GM23338 (cell line): Measurements from ENCODE around the gene RAI14. TPM values are rescaled to one million over a fixed set of nuclear protein-coding genes. Genes with fewer than 3 reads are reported as not detected.

ENCODE experiments used
- ATAC-seq: fragments of 200-7000 bp; cut with Tn5 transposase; 3 replicates; pipeline ENCODE4 v1.9.1; 2020
- DNase-seq: peaks from one replicate; pipeline ENCODE4 v3.0.0-alpha.2; 2015; ENCODE audit warnings: low spot score
- H2AFZ ChIP-seq: fragments of 200-600 bp; sonication (generic); 2 replicates; pipeline ENCODE4 v1.8.0; 2016; ENCODE audit warnings: antibody characterized with exemption, mild to moderate bottlenecking, moderate library complexity
- H3F3A ChIP-seq: fragments of 200-600 bp; sonication (generic); replicated peaks from 2 replicates; pipeline ENCODE4 v1.8.0; 2017; ENCODE audit warnings: antibody characterized with exemption, mixed run types, low read depth
- H3K27ac ChIP-seq: fragments of 200-600 bp; sonication (generic); 2 replicates; pipeline ENCODE4 v1.6.1; 2016; ENCODE audit warnings: low read depth
- H3K27me3 ChIP-seq: fragments of 200-600 bp; sonication (generic); 2 replicates; pipeline ENCODE4 v1.8.0; 2016; ENCODE audit warnings: mild to moderate bottlenecking, mixed run types, moderate library complexity; ENCODE audit not compliant: insufficient read depth
- H3K36me3 ChIP-seq: fragments of 200-600 bp; sonication (generic); 2 replicates; pipeline ENCODE4 v1.8.0; 2016; ENCODE audit warnings: mild to moderate bottlenecking; ENCODE audit not compliant: insufficient read depth
- H3K4me1 ChIP-seq: fragments of 200-600 bp; sonication (generic); 2 replicates; pipeline ENCODE4 v1.8.0; 2016; ENCODE audit warnings: mild to moderate bottlenecking, moderate library complexity; ENCODE audit not compliant: insufficient read depth
- H3K4me2 ChIP-seq: fragments of 200-600 bp; sonication (generic); 2 replicates; pipeline ENCODE4 v1.7.1; 2017; ENCODE audit warnings: mixed run types
- H3K4me3 ChIP-seq: fragments of 200-600 bp; sonication (generic); 2 replicates; pipeline ENCODE4 v1.6.1; 2016; ENCODE audit warnings: mixed run types
- H3K79me2 ChIP-seq: fragments of 200-600 bp; sonication (generic); replicated peaks from 2 replicates; pipeline ENCODE4 v1.8.0; 2017; ENCODE audit warnings: mild to moderate bottlenecking; ENCODE audit not compliant: insufficient read depth
- H3K9me2 ChIP-seq: fragments of 200-600 bp; sonication (generic); 2 replicates; pipeline ENCODE4 v1.8.0; 2017; ENCODE audit not compliant: insufficient read depth
- H4K20me1 ChIP-seq: fragments of 200-600 bp; sonication (generic); replicated peaks from 2 replicates; pipeline ENCODE4 v1.8.0; 2017; ENCODE audit warnings: mild to moderate bottlenecking; ENCODE audit not compliant: insufficient read depth
- H3K27ac Mint-ChIP-seq: 2 replicates; pipeline ENCODE4 v1.8.0; 2020; ENCODE audit warnings: inconsistent platforms, mild to moderate bottlenecking, moderate library complexity, mixed read lengths
- H3K27me3 Mint-ChIP-seq: 3 replicates; pipeline ENCODE4 v1.8.0; 2022; ENCODE audit warnings: low read depth, mild to moderate bottlenecking, moderate library complexity, mixed read lengths, inconsistent platforms; ENCODE audit not compliant: insufficient read depth, poor library complexity
- H3K36me3 Mint-ChIP-seq: 3 replicates; pipeline ENCODE4 v1.8.0; 2021; ENCODE audit warnings: low read depth, mild to moderate bottlenecking, inconsistent platforms, moderate library complexity, mixed read lengths
- H3K4me1 Mint-ChIP-seq: 3 replicates; pipeline ENCODE4 v1.8.0; 2020; ENCODE audit warnings: mild to moderate bottlenecking, inconsistent platforms, mixed read lengths
- H3K4me3 Mint-ChIP-seq: 3 replicates; pipeline ENCODE4 v1.8.0; 2021; ENCODE audit warnings: moderate library complexity, mild to moderate bottlenecking, inconsistent platforms, mixed read lengths
- H3K9me3 Mint-ChIP-seq: 3 replicates; pipeline ENCODE4 v1.8.0; 2020; ENCODE audit warnings: moderate library complexity, mild to moderate bottlenecking, inconsistent platforms, mixed read lengths
- CREB1 ChIP-seq: fragments of 250-450 bp; sonication (Bioruptor Pico); IDR thresholded peaks from 2 replicates; pipeline ENCODE4 v1.5.0; 2020; ENCODE audit warnings: low read depth, mild to moderate bottlenecking, moderate library complexity
- CTCF ChIP-seq, 2 experiments: fragments of 200-600 bp in 1 of 2; sonication (generic) in 1 of 2; conservative IDR thresholded peaks; 2 replicates each; pipeline versions ENCODE4 v1.5.1 to v1.6.1; 2016 to 2017; ENCODE audit warnings: antibody characterized with exemption in 2 of 2, low read depth in 2 of 2, mild to moderate bottlenecking in 2 of 2, moderate library complexity in 1 of 2
- ETS1 ChIP-seq: IDR thresholded peaks from 2 replicates; pipeline ENCODE4 v1.6.1; 2016; ENCODE audit warnings: antibody characterized with exemption
- EZH2 ChIP-seq: fragments of 200-600 bp; sonication (generic); IDR thresholded peaks from one replicate; pipeline ENCODE4 v1.8.0; 2017; ENCODE audit warnings: antibody characterized with exemption, mild to moderate bottlenecking, low read depth; ENCODE audit not compliant: unreplicated experiment
- EZH2phosphoT487 ChIP-seq: fragments of 200-600 bp; sonication (generic); IDR thresholded peaks from one replicate; pipeline ENCODE4 v1.8.1; 2018; ENCODE audit warnings: antibody characterized with exemption; ENCODE audit not compliant: unreplicated experiment
- JUNB ChIP-seq: IDR thresholded peaks from one replicate; pipeline ENCODE4 v1.6.1; 2016; ENCODE audit warnings: antibody characterized with exemption; ENCODE audit not compliant: unreplicated experiment
- NANOG ChIP-seq: IDR thresholded peaks from 2 replicates; pipeline ENCODE4 v1.6.1; 2016; ENCODE audit warnings: antibody characterized with exemption, borderline replicate concordance
- POLR2AphosphoS5 ChIP-seq: IDR thresholded peaks from 2 replicates; pipeline ENCODE4 v1.6.1; 2016; ENCODE audit warnings: antibody characterized with exemption, low read depth
- REST ChIP-seq: IDR thresholded peaks from one replicate; pipeline ENCODE4 v1.6.1; 2018; ENCODE audit warnings: antibody characterized with exemption; ENCODE audit not compliant: unreplicated experiment
- STAT1 ChIP-seq: IDR thresholded peaks from one replicate; pipeline ENCODE4 v1.6.1; 2016; ENCODE audit warnings: antibody characterized with exemption; ENCODE audit not compliant: unreplicated experiment
- ZNF114 ChIP-seq: fragments of 250-450 bp; sonication (Bioruptor Pico); IDR thresholded peaks from 2 replicates; pipeline ENCODE4 v1.5.0; 2020; ENCODE audit warnings: mild to moderate bottlenecking, moderate library complexity
- ZNF331 ChIP-seq: fragments of 250-450 bp; sonication (Bioruptor Pico); IDR thresholded peaks from 2 replicates; pipeline ENCODE4 v1.5.0; 2020; ENCODE audit warnings: low read depth, mild to moderate bottlenecking, moderate library complexity
- ZNF462 ChIP-seq: fragments of 250-450 bp; sonication (Bioruptor Pico); IDR thresholded peaks from 2 replicates; pipeline ENCODE4 v1.5.0; 2020; ENCODE audit warnings: mild to moderate bottlenecking, moderate library complexity
- polyA plus RNA-seq: library from polyadenylated mRNA; unstranded; fragments of >200 nt; fragmentation: Nextera tagmentation; extraction: Ambion mirVana; gene quantifications from 2 replicates; pipeline ENCODE4 v1.2.1, GENCODE V29; 2016
- total RNA-seq: library from RNA; depleted of rRNA; stranded (reverse); fragments of >200 nt; shearing (Covaris generic); gene quantifications from 2 replicates; pipeline ENCODE4 v1.2.3, GENCODE V29; 2014

The RAI14 gene
- total and polyA plus RNA-seq, 2 experiments from 2014 or later: 58.8 to 95.8 TPM

DNA sequence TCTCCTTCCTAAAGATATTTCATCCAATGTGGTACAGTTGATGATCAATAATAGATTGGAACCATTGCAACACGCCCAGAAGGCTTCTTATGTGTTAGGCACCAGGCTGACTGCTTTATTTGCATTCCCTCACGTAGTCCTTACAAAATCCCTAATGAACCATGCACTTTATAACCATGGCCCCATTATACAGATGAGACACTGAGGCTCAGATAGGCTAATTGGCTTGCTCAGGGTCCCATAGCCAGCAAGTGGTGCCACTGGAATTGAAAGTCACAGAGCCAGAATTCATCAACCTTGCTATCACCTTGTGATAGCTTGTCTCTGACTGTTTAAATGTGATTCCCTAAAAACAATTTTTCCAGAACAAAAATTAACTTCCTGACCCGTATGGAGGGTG, 27.8 kb upstream of the RAI14 start:
- H3K36me3 Mint-ChIP-seq: peaks cover 10% of the 10 kb centered on the region; the same call in 1 of the 3 replicates
- H4K20me1 ChIP-seq: no peaks in the 10 kb centered on the region
- no peaks in the 10 kb centered on the region for H3K27me3 ChIP-seq
- no peak overlapping the region for H3K27ac ChIP-seq
- no peaks in the 10 kb centered on the region for H3F3A ChIP-seq
- H3K9me3 Mint-ChIP-seq: peaks cover 18% of the 10 kb centered on the region
- no peak overlapping the region for H2AFZ ChIP-seq
- no peak overlapping the region for H3K4me3 Mint-ChIP-seq
- H3K36me3 ChIP-seq: no peaks in the 10 kb centered on the region
- H3K4me3 ChIP-seq: no peak overlapping the region
- H3K4me2 ChIP-seq: no peak overlapping the region
- no peak for DNase-seq
- 0 out of 2 replicates have a peak, but pooled peaks cover 7% of the 10 kb centered on the region for H3K9me2 ChIP-seq
- peaks cover 7% of the 10 kb centered on the region for H3K4me1 ChIP-seq
- peaks cover 13% of the 10 kb centered on the region for H3K4me1 Mint-ChIP-seq
- no peak for TF ChIP-seq ZNF331 (CRISPR knock-in tag)
- no peak for TF ChIP-seq EZH2
- TF ChIP-seq JUNB: no peak
- no peak for TF ChIP-seq REST
- TF ChIP-seq NANOG: no peak
- no peak for TF ChIP-seq CREB1 (CRISPR knock-in tag)
- TF ChIP-seq ZNF114: no peak
- no peak for TF ChIP-seq CTCF (conservative IDR thresholded peaks at IDR 0.05; ENCODE audit: low read depth in 2 of 2)
- TF ChIP-seq ETS1: no peak
- no peak for TF ChIP-seq ZNF462
- TF ChIP-seq STAT1: no peak
- no peak for TF ChIP-seq POLR2AphosphoS5
- TF ChIP-seq EZH2phosphoT487: no peak
- H3K27ac Mint-ChIP-seq: no peak overlapping the region
- no peak for ATAC-seq
- H3K79me2 ChIP-seq: no peaks in the 10 kb centered on the region
- peaks cover 3% of the 10 kb centered on the region for H3K27me3 Mint-ChIP-seq
